K562 (cell line): Measurements from ENCODE around the gene DOCK7. TPM values are rescaled to one million over a fixed set of nuclear protein-coding genes. Genes with fewer than 3 reads are reported as not detected.

Source experiments
- CEBPG ChIP-seq, 3 experiments: fragments of 200-800 bp in 1 of 3; sonication (Bioruptor generic) in 1 of 3; sonication (generic) in 1 of 3; formaldehyde crosslinking in 1 of 3; IDR thresholded peaks in 2 of 3; conservative IDR thresholded peaks in 1 of 3; 2 replicates each; pipeline versions ENCODE4 v1.6.1 to v1.8.0; 2016 to 2022; ENCODE audit warnings: missing compliant biosample characterization in 2 of 3, missing genetic modification characterization in 2 of 3, mild to moderate bottlenecking in 1 of 3, missing genetic modification reagents in 1 of 3
- GABPA ChIP-seq: fragments of 200-800 bp; sonication (Bioruptor generic); conservative IDR thresholded peaks from 2 replicates; pipeline ENCODE4 v1.6.1; 2016; ENCODE audit warnings: low read depth, missing genetic modification characterization, missing compliant biosample characterization
- GTF2E2 ChIP-seq: fragments of 200-800 bp; sonication (Bioruptor generic); IDR thresholded peaks from 2 replicates; pipeline ENCODE4 v1.6.1; 2016; ENCODE audit warnings: missing genetic modification characterization, missing compliant biosample characterization
- KDM1A ChIP-seq, 2 experiments: fragments of 450-650 bp; IDR thresholded peaks; 2 replicates each; pipeline ENCODE4 v1.6.1; 2016; ENCODE audit warnings: mild to moderate bottlenecking in 2 of 2
- MED1 ChIP-seq: sonication (generic); formaldehyde crosslinking; IDR thresholded peaks from 2 replicates; pipeline ENCODE4 v1.8.1; 2023; ENCODE audit warnings: missing genetic modification reagents, borderline replicate concordance
- NBN ChIP-seq: fragments of 450-650 bp; IDR thresholded peaks from 2 replicates; pipeline ENCODE4 v1.6.1; 2016; ENCODE audit warnings: low read depth, mild to moderate bottlenecking
- PHF8 ChIP-seq: fragments of 200-600 bp; sonication (generic); IDR thresholded peaks from 2 replicates; pipeline ENCODE4 v1.6.1; 2012; ENCODE audit warnings: mixed run types, mild to moderate bottlenecking, inconsistent platforms, low read length, moderate library complexity, borderline replicate concordance
- POLR3A ChIP-seq: IDR thresholded peaks from 2 replicates; pipeline ENCODE4 v1.6.1; 2011; ENCODE audit warnings: borderline replicate concordance, mild to moderate bottlenecking, moderate library complexity; ENCODE audit not compliant: insufficient read length, insufficient read depth; ENCODE audit errors: extremely low read depth
- RUNX1 ChIP-seq: sonication (generic); IDR thresholded peaks from 2 replicates; pipeline ENCODE4 v1.6.1; 2016; ENCODE audit warnings: antibody characterized with exemption, low read depth
- SAP30 ChIP-seq: fragments of 200-600 bp; sonication (generic); IDR thresholded peaks from 2 replicates; pipeline ENCODE4 v1.6.1; 2012; ENCODE audit warnings: borderline replicate concordance, low read depth, mild to moderate bottlenecking, moderate library complexity, low read length, control low read depth, inconsistent platforms; ENCODE audit not compliant: insufficient read depth, poor library complexity, severe bottlenecking
- SMARCB1 ChIP-seq: IDR thresholded peaks from 2 replicates; pipeline ENCODE4 v1.6.1; 2011; ENCODE audit warnings: improper control_type of control experiment, low read depth; ENCODE audit not compliant: insufficient read length
- SMARCC2 ChIP-seq: fragments of 450-650 bp; IDR thresholded peaks from 2 replicates; pipeline ENCODE4 v1.6.1; 2017; ENCODE audit warnings: antibody characterized with exemption, moderate library complexity, mild to moderate bottlenecking, low read depth
- TCF7L2 ChIP-seq: fragments of 150-350 bp; IDR thresholded peaks from 2 replicates; pipeline ENCODE4 v1.6.1; 2016; ENCODE audit warnings: low read depth, mild to moderate bottlenecking, low read length, moderate library complexity
- ZNF165 ChIP-seq: fragments of 250-450 bp; sonication (Bioruptor Pico); IDR thresholded peaks from 2 replicates; pipeline ENCODE4 v1.4.0; 2020; ENCODE audit warnings: borderline replicate concordance
- ZNF253 ChIP-seq: fragments of 250-450 bp; sonication (Bioruptor Pico); conservative IDR thresholded peaks from 2 replicates; pipeline ENCODE4 v1.6.1; 2021; ENCODE audit warnings: mild to moderate bottlenecking
- ZNF699 ChIP-seq: fragments of 250-450 bp; sonication (Bioruptor Pico); IDR thresholded peaks from 2 replicates; pipeline ENCODE4 v1.8.0; 2021; ENCODE audit warnings: mild to moderate bottlenecking, moderate library complexity; ENCODE audit not compliant: insufficient replicate concordance
- ZNF717 ChIP-seq: fragments of 250-450 bp; sonication (Bioruptor Pico); IDR thresholded peaks from 2 replicates; pipeline ENCODE4 v1.5.0; 2021
- polyA plus RNA-seq, 8 experiments: library from polyadenylated mRNA; depleted of rRNA in 4 of 8; stranded (reverse) in 5 of 8; unstranded in 3 of 8; fragments of >200 nt; fragmentation: Nextera tagmentation in 2 of 8; fragmentation: Illumina TruSeq in 1 of 8; extraction: Ambion mirVana in 2 of 8; extraction: Trizol in 1 of 8; gene quantifications; 2 replicates each; pipeline versions ENCODE4 v1.2.1 to v1.2.3, GENCODE V29; 2011 to 2014; ENCODE audit warnings: inconsistent platforms in 1 of 8, missing spikeins in 1 of 8
- total RNA-seq, 7 experiments: library from RNA; depleted of rRNA in 6 of 7; stranded (reverse); fragments of >200 nt in 6 of 7; fragmentation: Illumina TruSeq in 2 of 7; extraction: Trizol in 2 of 7; gene quantifications; 2 replicates each; pipeline versions ENCODE4 v1.2.1 to v1.2.3, GENCODE V29; 2011 to 2021; ENCODE audit warnings: low replicate concordance in 1 of 7
- TF ChIP-seq, protein P1 (sequence below): sonication (generic); formaldehyde crosslinking; IDR thresholded peaks from 2 replicates; pipeline ENCODE4 v1.8.1; 2023; ENCODE audit warnings: mild to moderate bottlenecking, missing genetic modification reagents
- TF ChIP-seq, protein P2 (sequence below): fragments of 150-350 bp; conservative IDR thresholded peaks from 2 replicates; pipeline ENCODE4 v1.6.1; 2014; ENCODE audit warnings: low read length
- TF ChIP-seq, protein P3 (sequence below): fragments of 450-650 bp; IDR thresholded peaks from 2 replicates; pipeline ENCODE4 v1.6.1; 2016; ENCODE audit warnings: antibody characterized with exemption

Gene DOCK7
- total and polyA plus RNA-seq, 9 of the 15 experiments (the other 6 are each of a cell fraction or from before 2014, with no cell fraction given), result 4.9 to 35.1 (median 12.6) TPM

DNA sequence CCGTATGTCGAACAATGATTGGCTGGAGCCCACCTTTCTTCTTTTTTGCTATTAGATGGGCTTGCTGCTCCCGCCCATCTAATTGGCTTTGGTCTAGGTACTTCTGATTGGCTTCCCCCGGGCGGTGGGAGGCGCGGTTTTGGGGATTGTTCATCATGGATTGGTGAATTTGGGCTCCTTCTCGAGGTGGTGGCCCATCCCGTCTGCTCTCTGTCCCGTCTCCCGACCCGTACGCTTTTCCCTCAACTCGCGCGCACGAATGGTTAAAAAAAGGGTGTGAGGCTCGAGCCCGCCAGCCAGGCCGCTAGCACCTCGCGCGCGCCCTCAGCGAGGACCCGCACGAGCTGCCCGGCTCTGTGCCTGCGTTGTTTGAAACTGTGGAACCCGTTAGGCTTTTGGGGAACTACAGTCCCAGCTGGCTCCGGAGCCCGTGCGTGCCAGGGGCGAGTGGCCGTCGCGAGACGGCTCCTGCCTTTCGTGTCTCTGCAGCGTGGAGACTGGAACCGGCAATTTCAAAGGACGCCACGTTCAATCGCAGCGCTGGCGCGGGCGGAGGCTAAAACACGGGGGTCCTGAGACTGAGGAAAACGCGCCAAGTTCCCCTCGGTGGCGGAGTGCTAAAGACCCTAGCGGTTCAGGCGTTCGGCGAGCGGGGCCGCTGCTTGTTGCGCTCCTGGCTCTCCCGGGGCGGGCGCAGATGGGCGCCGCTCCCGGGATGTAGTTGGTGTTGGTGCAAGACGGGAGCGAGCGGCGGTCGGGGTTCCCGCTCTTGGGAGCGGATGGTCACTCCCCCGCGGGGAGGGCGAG is 251.5 kb downstream of the DOCK7 start, which contains the start of gene USP1 (continued):
- TF ChIP-seq, protein P1, sequence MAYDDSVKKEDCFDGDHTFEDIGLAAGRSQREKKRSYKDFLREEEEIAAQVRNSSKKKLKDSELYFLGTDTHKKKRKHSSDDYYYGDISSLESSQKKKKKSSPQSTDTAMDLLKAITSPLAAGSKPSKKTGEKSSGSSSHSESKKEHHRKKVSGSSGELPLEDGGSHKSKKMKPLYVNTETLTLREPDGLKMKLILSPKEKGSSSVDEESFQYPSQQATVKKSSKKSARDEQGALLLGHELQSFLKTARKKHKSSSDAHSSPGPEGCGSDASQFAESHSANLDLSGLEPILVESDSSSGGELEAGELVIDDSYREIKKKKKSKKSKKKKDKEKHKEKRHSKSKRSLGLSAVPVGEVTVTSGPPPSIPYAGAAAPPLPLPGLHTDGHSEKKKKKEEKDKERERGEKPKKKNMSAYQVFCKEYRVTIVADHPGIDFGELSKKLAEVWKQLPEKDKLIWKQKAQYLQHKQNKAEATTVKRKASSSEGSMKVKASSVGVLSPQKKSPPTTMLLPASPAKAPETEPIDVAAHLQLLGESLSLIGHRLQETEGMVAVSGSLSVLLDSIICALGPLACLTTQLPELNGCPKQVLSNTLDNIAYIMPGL, result no peak; the same call in 1 of the 2 replicates
- TF ChIP-seq SMARCC2, result no peak
- TF ChIP-seq TCF7L2, result no peak
- TF ChIP-seq GTF2E2 (tag), result no peak; the same call in 1 of the 2 replicates
- no peak for TF ChIP-seq ZNF165 (CRISPR knock-in tag)
- peak; percentile 63; the same call in 1 of the 2 replicates for TF ChIP-seq GABPA (tag)
- TF ChIP-seq, protein P2, sequence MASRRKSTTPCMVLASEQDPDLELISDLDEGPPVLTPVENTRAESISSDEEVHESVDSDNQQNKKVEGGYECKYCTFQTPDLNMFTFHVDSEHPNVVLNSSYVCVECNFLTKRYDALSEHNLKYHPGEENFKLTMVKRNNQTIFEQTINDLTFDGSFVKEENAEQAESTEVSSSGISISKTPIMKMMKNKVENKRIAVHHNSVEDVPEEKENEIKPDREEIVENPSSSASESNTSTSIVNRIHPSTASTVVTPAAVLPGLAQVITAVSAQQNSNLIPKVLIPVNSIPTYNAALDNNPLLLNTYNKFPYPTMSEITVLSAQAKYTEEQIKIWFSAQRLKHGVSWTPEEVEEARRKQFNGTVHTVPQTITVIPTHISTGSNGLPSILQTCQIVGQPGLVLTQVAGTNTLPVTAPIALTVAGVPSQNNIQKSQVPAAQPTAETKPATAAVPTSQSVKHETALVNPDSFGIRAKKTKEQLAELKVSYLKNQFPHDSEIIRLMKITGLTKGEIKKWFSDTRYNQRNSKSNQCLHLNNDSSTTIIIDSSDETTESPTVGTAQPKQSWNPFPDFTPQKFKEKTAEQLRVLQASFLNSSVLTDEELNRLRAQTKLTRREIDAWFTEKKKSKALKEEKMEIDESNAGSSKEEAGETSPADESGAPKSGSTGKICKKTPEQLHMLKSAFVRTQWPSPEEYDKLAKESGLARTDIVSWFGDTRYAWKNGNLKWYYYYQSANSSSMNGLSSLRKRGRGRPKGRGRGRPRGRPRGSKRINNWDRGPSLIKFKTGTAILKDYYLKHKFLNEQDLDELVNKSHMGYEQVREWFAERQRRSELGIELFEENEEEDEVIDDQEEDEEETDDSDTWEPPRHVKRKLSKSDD, result no peak
- peak in 1 of 2 experiments; percentile 16; a peak in 1 of 4 replicates for TF ChIP-seq KDM1A (IDR thresholded peaks at IDR 0.05)
- TF ChIP-seq RUNX1, result peak; percentile 27; the same call in 1 of the 2 replicates
- TF ChIP-seq ZNF699, result no peak
- TF ChIP-seq SMARCB1, result no peak
- no peak for TF ChIP-seq SAP30
- 0 out of 2 replicates have a peak, but pooled peaks have one; percentile 45 for TF ChIP-seq NBN
- TF ChIP-seq ZNF717, result no peak
- no peak for TF ChIP-seq POLR3A
- peak; percentile 80 for TF ChIP-seq PHF8
- no peak for TF ChIP-seq ZNF253
- TF ChIP-seq CEBPG (CRISPR knock-in tag; IDR thresholded peaks at IDR 0.05), result no peak
- TF ChIP-seq CEBPG (tag; conservative IDR thresholded peaks at IDR 0.05 in 1 of 2, IDR thresholded peaks at IDR 0.05 in 1 of 2), result no peak
- TF ChIP-seq, protein P3, sequence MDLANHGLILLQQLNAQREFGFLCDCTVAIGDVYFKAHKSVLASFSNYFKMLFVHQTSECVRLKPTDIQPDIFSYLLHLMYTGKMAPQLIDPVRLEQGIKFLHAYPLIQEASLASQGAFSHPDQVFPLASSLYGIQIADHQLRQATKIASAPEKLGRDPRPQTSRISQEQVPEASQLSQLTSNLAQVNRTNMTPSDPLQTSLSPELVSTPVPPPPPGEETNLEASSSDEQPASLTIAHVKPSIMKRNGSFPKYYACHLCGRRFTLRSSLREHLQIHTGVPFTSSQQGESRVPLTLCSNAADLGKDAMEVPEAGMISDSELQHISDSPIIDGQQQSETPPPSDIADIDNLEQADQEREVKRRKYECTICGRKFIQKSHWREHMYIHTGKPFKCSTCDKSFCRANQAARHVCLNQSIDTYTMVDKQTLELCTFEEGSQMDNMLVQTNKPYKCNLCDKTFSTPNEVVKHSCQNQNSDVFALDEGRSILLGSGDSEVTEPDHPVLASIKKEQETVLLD, result no peak
- TF ChIP-seq MED1, result no peak
